Retinal pigment epithelial cell (primary cell): ENCODE data around the gene SLC30A4.

Experiments
- DNase-seq: peaks from one replicate; pipeline ENCODE4 v3.0.0-alpha.2; 2010; ENCODE audit warnings: low read depth
- H3K4me3 ChIP-seq: 2 replicates; pipeline ENCODE4 v1.5.1; 2011; ENCODE audit warnings: mild to moderate bottlenecking, low read length, control low read depth, moderate library complexity
- TF ChIP-seq, protein P1 (sequence below): conservative IDR thresholded peaks from 2 replicates; pipeline ENCODE4 v1.5.1; 2011; ENCODE audit warnings: low read depth, low read length, control low read depth, inconsistent platforms

The SLC30A4 gene

DNA sequence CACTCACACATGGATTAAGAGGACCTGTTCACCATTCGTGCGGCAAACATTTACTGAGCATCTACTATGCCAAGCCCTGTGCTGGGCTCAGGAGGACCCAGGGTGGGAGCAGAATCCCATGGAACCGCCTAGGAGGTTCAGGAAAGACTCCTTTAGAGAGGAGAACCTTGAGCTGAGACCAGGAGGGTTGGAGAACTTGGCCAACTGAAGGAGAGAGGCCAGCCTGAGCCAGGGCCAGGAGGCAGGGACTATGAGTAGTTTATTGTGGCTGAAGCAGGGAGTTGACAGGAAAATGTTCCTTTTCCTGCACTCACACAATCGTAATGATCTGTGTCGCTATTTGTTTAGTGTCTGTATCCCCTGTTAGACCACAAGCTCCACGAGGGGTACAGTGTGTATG lies 71.3 kb downstream of the SLC30A4 start:
- TF ChIP-seq, protein P1, sequence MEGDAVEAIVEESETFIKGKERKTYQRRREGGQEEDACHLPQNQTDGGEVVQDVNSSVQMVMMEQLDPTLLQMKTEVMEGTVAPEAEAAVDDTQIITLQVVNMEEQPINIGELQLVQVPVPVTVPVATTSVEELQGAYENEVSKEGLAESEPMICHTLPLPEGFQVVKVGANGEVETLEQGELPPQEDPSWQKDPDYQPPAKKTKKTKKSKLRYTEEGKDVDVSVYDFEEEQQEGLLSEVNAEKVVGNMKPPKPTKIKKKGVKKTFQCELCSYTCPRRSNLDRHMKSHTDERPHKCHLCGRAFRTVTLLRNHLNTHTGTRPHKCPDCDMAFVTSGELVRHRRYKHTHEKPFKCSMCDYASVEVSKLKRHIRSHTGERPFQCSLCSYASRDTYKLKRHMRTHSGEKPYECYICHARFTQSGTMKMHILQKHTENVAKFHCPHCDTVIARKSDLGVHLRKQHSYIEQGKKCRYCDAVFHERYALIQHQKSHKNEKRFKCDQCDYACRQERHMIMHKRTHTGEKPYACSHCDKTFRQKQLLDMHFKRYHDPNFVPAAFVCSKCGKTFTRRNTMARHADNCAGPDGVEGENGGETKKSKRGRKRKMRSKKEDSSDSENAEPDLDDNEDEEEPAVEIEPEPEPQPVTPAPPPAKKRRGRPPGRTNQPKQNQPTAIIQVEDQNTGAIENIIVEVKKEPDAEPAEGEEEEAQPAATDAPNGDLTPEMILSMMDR, result no peak
- H3K4me3 ChIP-seq, result no peak overlapping the region
- DNase-seq, result no peak

DNA sequence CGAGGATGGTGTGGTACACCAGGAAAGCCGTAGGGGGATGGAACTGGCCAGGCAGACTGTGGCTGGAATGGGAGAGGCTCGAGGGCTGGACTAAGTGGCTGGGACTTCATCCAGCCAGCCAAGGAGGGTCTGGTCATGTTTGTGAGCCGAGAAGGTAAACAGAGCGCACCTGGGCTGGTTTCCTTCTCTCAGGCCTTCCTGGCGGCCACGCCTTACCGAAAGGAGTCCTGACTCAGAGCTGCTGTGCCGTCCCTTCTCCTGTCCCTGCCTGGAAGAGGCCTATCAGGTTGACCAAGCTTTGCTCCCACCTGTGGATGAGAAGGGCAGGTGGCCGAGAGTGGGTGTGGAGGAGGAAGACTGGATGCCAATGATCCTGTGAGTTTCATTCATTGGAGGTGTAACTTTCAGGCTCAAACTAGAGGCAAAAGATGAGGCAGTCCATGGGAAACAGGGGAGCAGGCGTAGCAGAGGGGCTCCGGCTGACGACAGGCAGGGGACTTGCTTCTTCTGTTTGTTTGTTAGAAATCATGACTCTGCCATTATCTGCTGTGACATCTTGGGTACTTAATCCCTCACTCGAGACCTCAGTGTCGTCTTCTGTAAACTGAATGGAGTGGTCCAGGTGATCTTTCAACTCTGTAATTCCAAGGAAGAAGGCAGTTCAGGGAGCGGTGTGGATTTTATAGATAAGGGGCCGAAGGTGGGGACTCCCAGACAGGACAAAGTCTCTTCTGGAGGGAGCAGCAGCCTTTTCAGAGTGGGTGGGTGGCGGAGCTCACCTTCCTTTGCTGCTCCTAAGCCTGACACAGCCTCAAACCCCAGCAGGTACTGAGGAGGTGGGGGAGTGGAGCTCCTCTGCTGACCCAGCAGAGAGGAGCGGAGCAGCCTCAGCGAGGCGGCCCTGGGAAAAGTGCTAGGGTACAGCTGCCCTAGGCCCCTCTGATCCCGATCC lies 72.4 kb downstream of the SLC30A4 start:
- no peak overlapping the region for H3K4me3 ChIP-seq
- TF ChIP-seq, protein P1, result no peak
- no peak for DNase-seq

DNA sequence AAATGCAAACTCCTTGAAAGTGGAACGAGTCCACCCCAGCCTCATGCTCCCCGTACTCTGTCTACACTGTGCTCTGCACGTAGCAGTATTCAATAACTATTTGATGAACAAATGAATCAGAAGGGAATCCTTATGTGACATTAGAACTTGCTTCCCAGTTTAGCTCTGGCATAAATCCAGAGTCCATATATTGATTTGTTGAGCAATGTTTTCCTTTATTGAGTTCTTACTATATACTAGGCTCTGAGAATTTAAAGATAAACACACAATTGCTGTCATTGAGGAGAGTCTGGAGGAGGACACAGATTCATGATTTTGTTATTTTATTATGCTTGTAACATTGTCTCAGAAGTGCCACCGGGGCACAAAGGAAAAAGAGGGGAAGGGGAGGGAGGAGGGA lies 73.2 kb downstream of the SLC30A4 start:
- TF ChIP-seq, protein P1, result no peak
- H3K4me3 ChIP-seq, result no peak overlapping the region
- no peak for DNase-seq

DNA sequence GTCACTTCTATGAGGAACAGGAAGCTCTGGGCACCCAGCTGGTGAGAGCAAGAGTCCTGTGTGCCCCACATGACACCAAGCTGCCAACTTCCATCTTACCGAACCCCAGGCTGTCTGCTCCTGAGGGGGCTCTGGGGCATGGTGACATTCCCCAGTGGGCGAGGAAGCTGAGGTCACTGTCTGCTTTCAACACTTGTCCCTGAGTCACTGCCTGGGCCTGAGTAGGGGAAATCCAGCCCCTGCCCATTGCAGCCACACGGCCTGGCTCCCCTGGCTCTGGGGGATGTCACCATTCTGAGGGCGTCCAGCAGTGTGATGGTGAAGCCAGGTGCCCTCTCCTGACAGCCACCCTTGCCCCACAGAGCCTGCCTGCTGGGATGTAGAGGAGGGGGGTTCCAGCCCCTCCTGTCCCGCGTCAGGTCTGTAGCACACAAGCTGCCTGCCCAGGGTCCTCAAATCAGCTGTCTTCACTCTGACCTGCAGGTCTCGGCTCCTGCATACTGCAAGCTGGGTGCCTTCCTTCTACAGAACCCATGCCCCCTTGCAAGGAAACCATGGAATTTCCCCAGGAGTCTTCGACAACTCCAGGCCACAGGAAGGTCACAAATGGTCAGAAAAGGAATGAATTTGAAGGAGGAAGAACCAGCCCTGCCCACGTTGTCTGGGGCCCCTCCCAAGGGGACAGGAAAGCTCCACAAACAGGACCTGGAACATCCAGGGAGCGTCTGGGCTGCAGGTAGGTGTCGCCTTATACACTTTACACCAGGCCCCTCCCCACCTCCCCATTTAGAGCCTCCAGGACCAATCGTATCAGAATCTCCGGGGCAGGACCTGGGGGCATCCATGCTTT lies 74.3 kb downstream of the SLC30A4 start:
- no peak for DNase-seq
- TF ChIP-seq, protein P1, result no peak
- H3K4me3 ChIP-seq, result no peak overlapping the region

DNA sequence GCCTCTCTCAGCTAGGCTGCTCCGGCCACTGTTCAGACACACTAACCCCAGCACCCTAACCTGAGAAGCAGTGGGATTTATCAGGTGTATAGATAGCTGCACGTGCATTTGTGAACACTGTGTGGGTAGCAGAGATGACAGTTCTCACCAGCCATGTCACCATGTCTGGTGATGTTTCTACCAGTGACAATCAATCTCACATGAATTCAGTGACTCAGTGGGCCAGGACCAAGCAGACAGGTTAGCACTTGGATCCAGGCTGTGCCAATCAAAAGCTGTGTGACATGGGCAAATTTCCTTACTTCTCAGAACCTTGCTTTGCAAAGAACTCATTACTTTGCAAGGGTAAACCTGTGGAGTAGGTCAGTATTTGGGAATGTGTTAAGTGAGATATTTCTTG lies 78.9 kb downstream of the SLC30A4 start:
- DNase-seq, result no peak
- TF ChIP-seq, protein P1, result no peak
- no peak overlapping the region for H3K4me3 ChIP-seq

DNA sequence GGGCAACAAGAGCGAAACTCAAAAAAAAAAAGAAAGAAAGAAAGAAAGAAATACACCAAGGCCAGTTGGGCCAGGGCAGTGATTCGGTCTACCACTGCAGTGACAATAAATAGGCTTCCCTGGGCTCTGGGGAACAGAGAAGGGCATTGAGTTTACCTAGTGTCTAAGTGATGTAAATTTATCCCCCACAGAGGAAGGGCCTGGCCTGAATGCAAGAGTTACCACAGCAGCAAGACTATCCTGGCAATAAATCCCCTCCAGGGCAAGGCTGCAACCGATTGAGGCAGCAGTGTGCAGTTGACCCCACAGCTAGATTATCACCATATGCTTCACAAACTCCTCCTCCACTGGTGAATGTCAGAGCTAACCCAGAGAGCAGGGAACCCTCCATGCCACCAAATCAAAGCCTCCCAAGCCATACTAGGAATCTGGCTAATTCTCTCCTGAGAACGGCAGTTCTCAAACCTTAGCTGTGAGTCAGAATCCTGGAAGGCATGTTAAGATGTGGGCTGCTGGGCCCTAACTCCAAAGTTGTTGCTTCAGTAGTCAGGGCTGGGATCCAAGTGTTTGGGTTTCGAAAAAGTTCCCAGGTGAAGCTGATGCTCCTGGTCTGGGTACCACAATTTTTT lies 79.9 kb downstream of the SLC30A4 start:
- DNase-seq, result peak; percentile 71
- TF ChIP-seq, protein P1, result no peak

More for the DNA sequence above, 79.9 kb downstream of the SLC30A4 start:
- H3K4me3 ChIP-seq, result no peak overlapping the region
